CD4-positive, alpha-beta T cell treated with Interleukin-6 at 100 ng/mL for 8 hours (primary cell): ENCODE results near the gene MAP3K6.

Source experiments
- DNase-seq: peaks from one replicate; pipeline ENCODE4 v3.0.0-alpha.2; 2020; ENCODE audit warnings: mixed read lengths, low spot score

MAP3K6 gene

GRCh38 chr1:27377760-27378495, 11.2 kb upstream of the MAP3K6 start:
- DNase-seq = no peak

- DNase-seq = no peak
Observed at GRCh38 chr1:27374362-27375086, 7.8 kb upstream of the MAP3K6 start, which contains the start of gene FCN3. Gene FCN3 (minus strand): TSS chr1:27374824. CDS start chr1:27374818, 6 bp downstream.

DNA sequence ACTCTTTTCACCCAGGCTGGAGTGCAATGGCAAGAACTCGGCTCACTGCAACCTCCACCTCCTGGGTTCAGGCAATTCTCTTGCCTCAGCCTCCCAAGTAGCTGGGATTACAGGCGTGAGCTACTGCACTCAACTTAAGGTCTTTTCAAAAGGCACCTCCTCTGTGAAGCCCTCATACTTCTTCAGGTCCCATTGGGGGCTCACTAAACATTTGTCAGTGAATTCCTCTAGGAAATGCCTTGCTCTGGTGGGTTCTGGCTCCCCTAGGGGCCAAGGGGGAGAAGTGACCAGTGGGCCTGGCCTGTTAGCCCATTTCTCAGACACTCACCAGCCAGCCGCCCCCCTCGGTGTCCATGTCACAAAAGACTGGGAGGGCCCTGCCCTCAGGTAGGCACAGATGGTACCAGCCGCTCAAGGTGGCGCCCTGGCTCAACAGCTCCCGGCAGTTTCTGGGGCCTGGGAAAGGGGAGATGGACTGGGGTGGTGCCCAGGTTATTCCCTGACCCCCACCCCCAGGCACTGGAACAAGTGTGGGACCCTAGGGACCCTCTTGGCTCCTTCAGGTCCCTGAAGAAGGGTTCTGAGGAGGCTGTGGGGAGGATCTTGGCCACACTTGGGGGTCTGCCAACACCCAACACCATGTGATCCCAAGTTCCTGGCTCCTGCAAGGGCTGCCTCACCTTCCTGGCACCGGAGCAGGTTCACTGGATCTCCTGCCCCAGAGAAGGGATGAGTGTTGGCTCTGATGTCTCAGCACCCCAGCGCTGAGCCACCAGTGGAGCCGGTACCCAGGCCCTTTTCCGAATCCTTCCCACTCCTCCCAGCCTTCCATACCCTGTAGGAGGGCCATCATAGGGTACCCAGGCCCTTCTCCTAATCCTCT, 6.3 kb upstream of the MAP3K6 start:
- DNase-seq = no peak

- DNase-seq = no peak
Observed at GRCh38 chr1:27372022-27372807, 5.5 kb upstream of the MAP3K6 start.

GRCh38 chr1:27368869-27369582, 2.3 kb upstream of the MAP3K6 start:
- no peak for DNase-seq

DNA sequence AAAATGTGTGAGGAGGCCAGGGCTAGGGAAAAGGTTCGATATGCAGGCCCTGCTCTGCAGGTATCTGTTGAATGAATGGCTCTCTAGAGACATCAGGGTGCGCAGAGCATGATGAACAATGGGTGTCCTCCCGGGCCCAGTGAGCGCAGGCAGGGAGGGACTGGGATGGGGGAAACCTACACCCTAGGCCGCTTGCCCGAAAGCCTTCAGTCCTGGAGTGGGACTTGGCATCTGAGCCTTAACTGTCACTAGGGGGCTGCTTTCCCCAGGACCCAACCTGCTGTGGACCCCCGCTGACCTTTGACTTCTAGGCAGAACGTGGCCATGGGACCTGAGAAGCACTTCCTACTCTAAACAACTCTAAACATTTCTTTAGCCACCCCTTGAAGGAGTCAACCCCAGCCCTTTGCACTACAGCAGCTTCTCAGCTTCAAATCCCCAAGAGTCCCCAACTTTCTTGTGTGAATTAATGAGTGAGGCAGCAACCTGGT, 444 bp upstream of the MAP3K6 start:
- DNase-seq = no peak

GRCh38 chr1:27366113-27366410, 699 bp downstream of the MAP3K6 start:
- peak; percentile 65 for DNase-seq

- peak; percentile 77 for DNase-seq
Observed at GRCh38 chr1:27365372-27366112, 1.2 kb downstream of the MAP3K6 start.

GRCh38 chr1:27364696-27365371, 1.9 kb downstream of the MAP3K6 start:
- no peak for DNase-seq

GRCh38 chr1:27363766-27364695, 2.7 kb downstream of the MAP3K6 start:
- no peak for DNase-seq

GRCh38 chr1:27361553-27361952, 5.2 kb downstream of the MAP3K6 start:
- no peak for DNase-seq

GRCh38 chr1:27361044-27361402, 5.7 kb downstream of the MAP3K6 start:
- DNase-seq = no peak

DNA sequence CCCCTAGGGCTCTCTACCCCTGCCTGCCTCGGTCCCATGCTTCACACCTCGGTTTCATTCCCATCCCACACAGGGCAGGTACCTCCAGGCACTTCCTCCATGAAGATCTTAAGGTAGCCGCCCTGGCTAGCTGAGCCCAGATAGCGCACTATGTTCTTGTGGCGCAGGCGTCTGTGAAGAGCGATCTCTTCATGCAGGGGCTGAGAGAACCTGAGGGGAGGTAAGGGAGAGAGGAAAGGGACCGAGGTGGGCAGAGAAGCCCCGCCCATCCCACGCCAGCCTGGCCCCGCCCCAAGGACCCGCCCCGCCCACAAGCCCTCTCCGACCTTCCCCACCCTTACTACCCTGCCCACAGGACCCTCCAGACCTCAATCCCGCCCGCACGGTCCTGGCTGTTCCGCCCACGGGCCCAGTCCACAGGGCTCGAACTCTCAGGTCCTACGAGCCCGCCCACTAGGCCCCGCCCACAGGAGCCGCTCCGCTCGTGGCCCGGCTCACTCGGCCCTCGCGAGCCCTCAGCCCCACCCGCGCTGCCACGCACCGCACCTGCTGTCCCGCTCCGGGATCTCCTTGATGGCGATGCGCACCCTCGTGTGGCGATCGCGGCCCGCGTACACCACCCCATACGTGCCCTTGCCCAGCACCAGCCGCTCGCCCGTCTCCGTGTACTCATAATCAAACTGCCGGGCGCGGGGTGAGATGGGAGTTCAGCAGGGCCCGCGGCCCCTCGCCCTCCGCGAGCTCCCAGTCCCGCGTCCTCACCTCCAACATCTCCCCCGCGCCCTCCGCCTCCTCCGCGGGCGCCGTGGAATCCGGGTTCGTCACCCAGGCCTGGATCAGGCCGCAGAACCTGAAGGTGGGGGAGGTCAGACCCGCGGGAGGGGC, 6.4 kb downstream of the MAP3K6 start:
- peak; percentile 42 for DNase-seq

DNA sequence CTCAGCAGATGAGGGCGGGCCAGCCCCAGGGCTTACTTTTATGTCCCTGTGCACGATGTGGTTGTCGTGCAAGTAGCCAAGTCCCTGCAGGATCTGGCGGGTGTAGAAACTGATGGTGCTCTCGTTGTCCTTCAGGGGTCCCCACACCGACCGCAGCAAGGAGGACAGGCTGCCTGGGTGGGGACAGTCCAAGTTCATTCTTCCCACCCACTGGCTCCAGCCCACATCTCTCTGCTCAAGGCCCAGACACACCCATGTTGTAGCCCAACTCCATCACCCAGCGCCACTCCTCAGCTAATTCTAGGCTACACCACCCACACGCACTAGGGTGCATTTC, 7.0 kb downstream of the MAP3K6 start:
- DNase-seq = no peak

DNA sequence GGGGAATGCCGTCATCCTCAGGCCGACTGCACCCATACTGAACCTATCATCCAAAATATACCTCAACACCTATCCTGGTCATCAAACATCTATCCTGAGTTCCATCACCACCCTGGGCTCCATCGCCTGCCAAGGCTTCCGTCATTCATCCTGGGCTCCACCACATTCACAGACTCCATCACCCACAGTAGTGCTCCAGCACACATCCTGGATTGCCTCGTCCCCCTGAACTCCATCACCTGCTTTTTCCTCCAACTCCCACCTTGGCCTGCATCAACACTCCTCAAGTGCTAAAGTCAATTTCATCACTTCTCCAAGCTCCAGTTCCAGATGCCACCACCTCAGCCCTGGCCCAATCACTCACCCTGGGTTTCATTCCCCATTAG, 7.8 kb downstream of the MAP3K6 start:
- no peak for DNase-seq

- DNase-seq = no peak
Observed at GRCh38 chr1:27358038-27358927, 8.5 kb downstream of the MAP3K6 start.
